K562 (cell line): ENCODE data around the gene MTHFR. TPM values are rescaled to one million over a fixed set of nuclear protein-coding genes. Genes with fewer than 3 reads are reported as not detected.

ENCODE experiments used
- FOXM1 ChIP-seq, 2 experiments: fragments of 450-650 bp in 1 of 2; sonication (generic) in 1 of 2; formaldehyde crosslinking in 1 of 2; IDR thresholded peaks; 2 replicates each; pipeline versions ENCODE4 v1.6.1 to v1.9.0; 2017 to 2022; ENCODE audit warnings: low read depth in 2 of 2, mild to moderate bottlenecking in 2 of 2, missing genetic modification reagents in 1 of 2, moderate library complexity in 1 of 2
- PML ChIP-seq: IDR thresholded peaks from 2 replicates; pipeline ENCODE4 v1.6.1; 2012; ENCODE audit warnings: low read length, inconsistent platforms
- PRDM10 ChIP-seq: fragments of 450-650 bp; IDR thresholded peaks from 2 replicates; pipeline ENCODE4 v1.6.1; 2018; ENCODE audit not compliant: partially characterized antibody
- RREB1 ChIP-seq: fragments of 250-450 bp; sonication (Bioruptor Pico); IDR thresholded peaks from 2 replicates; pipeline ENCODE4 v1.4.0; 2020
- ZNF57 ChIP-seq: fragments of 450-650 bp; formaldehyde crosslinking; IDR thresholded peaks from 2 replicates; pipeline ENCODE4 v1.4.0; 2020; ENCODE audit warnings: mild to moderate bottlenecking, moderate library complexity
- polyA plus RNA-seq, 8 experiments: library from polyadenylated mRNA; depleted of rRNA in 4 of 8; stranded (reverse) in 5 of 8; unstranded in 3 of 8; fragments of >200 nt; fragmentation: Nextera tagmentation in 2 of 8; fragmentation: Illumina TruSeq in 1 of 8; extraction: Ambion mirVana in 2 of 8; extraction: Trizol in 1 of 8; gene quantifications; 2 replicates each; pipeline versions ENCODE4 v1.2.1 to v1.2.3, GENCODE V29; 2011 to 2014; ENCODE audit warnings: inconsistent platforms in 1 of 8, missing spikeins in 1 of 8
- total RNA-seq, 7 experiments: library from RNA; depleted of rRNA in 6 of 7; stranded (reverse); fragments of >200 nt in 6 of 7; fragmentation: Illumina TruSeq in 2 of 7; extraction: Trizol in 2 of 7; gene quantifications; 2 replicates each; pipeline versions ENCODE4 v1.2.1 to v1.2.3, GENCODE V29; 2011 to 2021; ENCODE audit warnings: low replicate concordance in 1 of 7
- TF ChIP-seq, protein P1 (sequence below): fragments of 250-450 bp; sonication (Bioruptor Pico); IDR thresholded peaks from 2 replicates; pipeline ENCODE4 v1.5.0; 2021; ENCODE audit warnings: mild to moderate bottlenecking, borderline replicate concordance
- TF ChIP-seq, protein P2 (sequence below): sonication (generic); formaldehyde crosslinking; IDR thresholded peaks from 2 replicates; pipeline ENCODE4 v1.8.0; 2022; ENCODE audit warnings: missing genetic modification reagents, mild to moderate bottlenecking, borderline replicate concordance
- TF ChIP-seq, protein P3 (sequence below): fragments of 200-400 bp; formaldehyde crosslinking; IDR thresholded peaks from 2 replicates; pipeline ENCODE4 v1.6.1; 2017; ENCODE audit warnings: mild to moderate bottlenecking, low read depth, low read length, moderate library complexity

The MTHFR gene
- total and polyA plus RNA-seq, 9 of the 15 experiments (the other 6 are each of a cell fraction or from before 2014, with no cell fraction given), result 5.0 to 104 (median 62.6) TPM

- TF ChIP-seq RREB1 (CRISPR knock-in tag) (peak; percentile 58; the same call in 1 of the 2 replicates), FOXM1 (IDR thresholded peaks at IDR 0.05; ENCODE audit: low read depth) (no peak), FOXM1 (CRISPR knock-in tag; IDR thresholded peaks at IDR 0.05; ENCODE audit: low read depth) (no peak), ZNF57 (CRISPR knock-in tag) (no peak), PML (no peak), PRDM10 (no peak)
- TF ChIP-seq, protein P1, sequence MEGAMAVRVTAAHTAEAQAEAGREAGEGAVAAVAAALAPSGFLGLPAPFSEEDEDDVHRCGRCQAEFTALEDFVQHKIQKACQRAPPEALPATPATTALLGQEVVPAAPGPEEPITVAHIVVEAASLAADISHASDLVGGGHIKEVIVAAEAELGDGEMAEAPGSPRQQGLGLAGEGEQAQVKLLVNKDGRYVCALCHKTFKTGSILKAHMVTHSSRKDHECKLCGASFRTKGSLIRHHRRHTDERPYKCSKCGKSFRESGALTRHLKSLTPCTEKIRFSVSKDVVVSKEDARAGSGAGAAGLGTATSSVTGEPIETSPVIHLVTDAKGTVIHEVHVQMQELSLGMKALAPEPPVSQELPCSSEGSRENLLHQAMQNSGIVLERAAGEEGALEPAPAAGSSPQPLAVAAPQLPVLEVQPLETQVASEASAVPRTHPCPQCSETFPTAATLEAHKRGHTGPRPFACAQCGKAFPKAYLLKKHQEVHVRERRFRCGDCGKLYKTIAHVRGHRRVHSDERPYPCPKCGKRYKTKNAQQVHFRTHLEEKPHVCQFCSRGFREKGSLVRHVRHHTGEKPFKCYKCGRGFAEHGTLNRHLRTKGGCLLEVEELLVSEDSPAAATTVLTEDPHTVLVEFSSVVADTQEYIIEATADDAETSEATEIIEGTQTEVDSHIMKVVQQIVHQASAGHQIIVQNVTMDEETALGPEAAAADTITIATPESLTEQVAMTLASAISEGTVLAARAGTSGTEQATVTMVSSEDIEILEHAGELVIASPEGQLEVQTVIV (CRISPR knock-in tag), result no peak
- TF ChIP-seq, protein P2, sequence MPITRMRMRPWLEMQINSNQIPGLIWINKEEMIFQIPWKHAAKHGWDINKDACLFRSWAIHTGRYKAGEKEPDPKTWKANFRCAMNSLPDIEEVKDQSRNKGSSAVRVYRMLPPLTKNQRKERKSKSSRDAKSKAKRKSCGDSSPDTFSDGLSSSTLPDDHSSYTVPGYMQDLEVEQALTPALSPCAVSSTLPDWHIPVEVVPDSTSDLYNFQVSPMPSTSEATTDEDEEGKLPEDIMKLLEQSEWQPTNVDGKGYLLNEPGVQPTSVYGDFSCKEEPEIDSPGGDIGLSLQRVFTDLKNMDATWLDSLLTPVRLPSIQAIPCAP, result no peak
- TF ChIP-seq, protein P3, sequence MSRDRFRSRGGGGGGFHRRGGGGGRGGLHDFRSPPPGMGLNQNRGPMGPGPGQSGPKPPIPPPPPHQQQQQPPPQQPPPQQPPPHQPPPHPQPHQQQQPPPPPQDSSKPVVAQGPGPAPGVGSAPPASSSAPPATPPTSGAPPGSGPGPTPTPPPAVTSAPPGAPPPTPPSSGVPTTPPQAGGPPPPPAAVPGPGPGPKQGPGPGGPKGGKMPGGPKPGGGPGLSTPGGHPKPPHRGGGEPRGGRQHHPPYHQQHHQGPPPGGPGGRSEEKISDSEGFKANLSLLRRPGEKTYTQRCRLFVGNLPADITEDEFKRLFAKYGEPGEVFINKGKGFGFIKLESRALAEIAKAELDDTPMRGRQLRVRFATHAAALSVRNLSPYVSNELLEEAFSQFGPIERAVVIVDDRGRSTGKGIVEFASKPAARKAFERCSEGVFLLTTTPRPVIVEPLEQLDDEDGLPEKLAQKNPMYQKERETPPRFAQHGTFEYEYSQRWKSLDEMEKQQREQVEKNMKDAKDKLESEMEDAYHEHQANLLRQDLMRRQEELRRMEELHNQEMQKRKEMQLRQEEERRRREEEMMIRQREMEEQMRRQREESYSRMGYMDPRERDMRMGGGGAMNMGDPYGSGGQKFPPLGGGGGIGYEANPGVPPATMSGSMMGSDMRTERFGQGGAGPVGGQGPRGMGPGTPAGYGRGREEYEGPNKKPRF, result no peak
Measured at GRCh38 chr1:11740258-11741192, 65.2 kb downstream of the MTHFR start (continued).
